ENCODE results near the gene SH3TC2.
"Not testable (repeated sequence)": the region's sequence is repeated elsewhere in the genome, so short reads cannot be mapped to it uniquely, and the experiment has no call there.

SH3TC2 gene

GRCh38 chr5:149063017-149063687 lies at the start of gene SH3TC2:
Gene SH3TC2 (minus strand): TSS chr5:149063062. CDS start chr5:149063022, 40 bp downstream.
- no peak for DNase-seq

GRCh38 chr5:149110406-149110805 lies 47.5 kb upstream of the SH3TC2 start:
- DNase-seq = no peak

GRCh38 chr5:149108651-149109280 lies 45.9 kb upstream of the SH3TC2 start:
- no peak for DNase-seq

GRCh38 chr5:149100331-149100730 lies 37.5 kb upstream of the SH3TC2 start:
- no peak for DNase-seq

- no peak for DNase-seq
These were observed 37.1 kb upstream of the SH3TC2 start for GRCh38 chr5:149099920-149100319.

GRCh38 chr5:149094996-149095395 lies 32.1 kb upstream of the SH3TC2 start:
- no peak for DNase-seq

- DNase-seq = no peak
These were observed 30.8 kb upstream of the SH3TC2 start for GRCh38 chr5:149093625-149094024.

- no peak for DNase-seq
These were observed 26.9 kb upstream of the SH3TC2 start for GRCh38 chr5:149089796-149090195.

- DNase-seq = no peak
These were observed 25.8 kb upstream of the SH3TC2 start for GRCh38 chr5:149088686-149089085.

- no peak for DNase-seq
These were observed 21.0 kb upstream of the SH3TC2 start for GRCh38 chr5:149083846-149084245.

GRCh38 chr5:149082271-149082670 lies 19.4 kb upstream of the SH3TC2 start:
- DNase-seq = no peak

- DNase-seq = no peak
These were observed 17.4 kb upstream of the SH3TC2 start for GRCh38 chr5:149080294-149080693.

GRCh38 chr5:149079883-149080282 lies 17.0 kb upstream of the SH3TC2 start:
- no peak for DNase-seq

GRCh38 chr5:149074071-149074470 lies 11.2 kb upstream of the SH3TC2 start:
- not testable (repeated sequence) for DNase-seq

- DNase-seq = no peak
These were observed 10.4 kb upstream of the SH3TC2 start for GRCh38 chr5:149073213-149073612.

GRCh38 chr5:149072791-149073190 lies 9.9 kb upstream of the SH3TC2 start:
- no peak for DNase-seq

- DNase-seq = no peak
These were observed 9.5 kb upstream of the SH3TC2 start for GRCh38 chr5:149072376-149072775.

GRCh38 chr5:149071756-149072155 lies 8.9 kb upstream of the SH3TC2 start:
- DNase-seq = no peak

GRCh38 chr5:149071216-149071615 lies 8.4 kb upstream of the SH3TC2 start:
- no peak for DNase-seq

GRCh38 chr5:149069711-149070110 lies 6.8 kb upstream of the SH3TC2 start:
- DNase-seq = no peak

GRCh38 chr5:149063896-149064478 lies 1.1 kb upstream of the SH3TC2 start:
- no peak for DNase-seq

GRCh38 chr5:149062371-149063016 lies 368 bp downstream of the SH3TC2 start:
- DNase-seq = no peak

GRCh38 chr5:149061341-149061740 lies 1.5 kb downstream of the SH3TC2 start:
- DNase-seq = no peak

- DNase-seq = no peak
These were observed 2.5 kb downstream of the SH3TC2 start for GRCh38 chr5:149060325-149060724.

All from CD4-positive, alpha-beta T cell treated with Interleukin-15 for 1 hour (primary cell).